SK-N-MC (cell line): ENCODE results near the gene SCCPDH.

Source experiments
- EZH2 ChIP-seq: fragments of 200-600 bp; sonication (generic); IDR thresholded peaks from one replicate; pipeline ENCODE4 v1.6.1; 2017; ENCODE audit warnings: antibody characterized with exemption
- FOXP2 ChIP-seq: optimal IDR thresholded peaks from 2 replicates; pipeline ENCODE3; 2011; ENCODE audit warnings: mild to moderate bottlenecking, moderate library complexity; ENCODE audit not compliant: insufficient read depth; ENCODE audit errors: extremely low read length, control extremely low read depth
- POLR2AphosphoS5 ChIP-seq: IDR thresholded peaks from 2 replicates; pipeline ENCODE4 v1.6.1; 2012; ENCODE audit warnings: mild to moderate bottlenecking, low read depth, low read length, borderline replicate concordance

- TF ChIP-seq POLR2AphosphoS5 (no peak), EZH2 (no peak), FOXP2 (no peak)
These were observed 74.6 kb downstream of the SCCPDH start for GRCh38 chr1:246798606-246799496.
